Loucy (cell line): ENCODE data around the gene TSPAN9.

ENCODE experiments used
- H2AFZ ChIP-seq: fragments of 200-600 bp; sonication (generic); 2 replicates; pipeline ENCODE4 v1.6.0; 2016; ENCODE audit warnings: antibody characterized with exemption, mild to moderate bottlenecking, low read length, moderate library complexity
- H3F3A ChIP-seq: fragments of 200-600 bp; 2 replicates; pipeline ENCODE4 v1.6.0; 2016; ENCODE audit warnings: antibody characterized with exemption, low read depth, mild to moderate bottlenecking
- H3K27me3 ChIP-seq: fragments of 200-600 bp; sonication (generic); 2 replicates; pipeline ENCODE4 v1.6.1; 2014; ENCODE audit warnings: low read length, mild to moderate bottlenecking; ENCODE audit not compliant: insufficient read depth, poor library complexity, severe bottlenecking
- H3K36me3 ChIP-seq: fragments of 200-600 bp; sonication (generic); 2 replicates; pipeline ENCODE4 v1.6.1; 2016; ENCODE audit warnings: low read length; ENCODE audit not compliant: insufficient read depth
- H3K4me1 ChIP-seq: fragments of 200-600 bp; sonication (generic); 2 replicates; pipeline ENCODE4 v1.5.1; 2014; ENCODE audit warnings: low read length, mild to moderate bottlenecking; ENCODE audit not compliant: insufficient read depth, poor library complexity, severe bottlenecking
- H3K4me2 ChIP-seq: fragments of 200-600 bp; sonication (generic); 2 replicates; pipeline ENCODE4 v1.6.0; 2014; ENCODE audit warnings: antibody characterized with exemption, low read length, low read depth, mild to moderate bottlenecking; ENCODE audit not compliant: poor library complexity, severe bottlenecking
- H3K4me3 ChIP-seq: fragments of 200-600 bp; sonication (generic); 2 replicates; pipeline ENCODE4 v1.5.1; 2014; ENCODE audit warnings: low read length, mild to moderate bottlenecking, mixed read lengths; ENCODE audit not compliant: poor library complexity, severe bottlenecking
- H3K79me2 ChIP-seq: fragments of 200-600 bp; sonication (generic); 2 replicates; pipeline ENCODE4 v1.6.1; 2014; ENCODE audit warnings: low read length; ENCODE audit not compliant: insufficient read depth
- H3K9ac ChIP-seq: fragments of 200-600 bp; sonication (generic); 2 replicates; pipeline ENCODE4 v1.6.0; 2014; ENCODE audit warnings: mild to moderate bottlenecking, low read depth, low read length, moderate library complexity; ENCODE audit not compliant: poor library complexity, severe bottlenecking
- H3K9me2 ChIP-seq: fragments of 200-600 bp; sonication (generic); replicated peaks from 2 replicates; pipeline ENCODE4 v1.6.1; 2016; ENCODE audit warnings: low read depth, low read length, mixed read lengths
- H3K9me3 ChIP-seq: fragments of 200-600 bp; sonication (generic); 2 replicates; pipeline ENCODE4 v1.6.1; 2014; ENCODE audit warnings: mild to moderate bottlenecking, antibody characterized with exemption, low read length, low read depth; ENCODE audit not compliant: insufficient read depth
- H4K20me1 ChIP-seq: fragments of 200-600 bp; sonication (generic); 2 replicates; pipeline ENCODE4 v1.6.0; 2014; ENCODE audit warnings: antibody characterized with exemption, low read length, mild to moderate bottlenecking; ENCODE audit not compliant: insufficient read depth, poor library complexity, severe bottlenecking
- CTCF ChIP-seq: fragments of 200-600 bp; sonication (generic); conservative IDR thresholded peaks from 2 replicates; pipeline ENCODE4 v1.5.1; 2014; ENCODE audit warnings: mild to moderate bottlenecking, antibody characterized with exemption, low read length
- EZH2phosphoT487 ChIP-seq: fragments of 200-600 bp; IDR thresholded peaks from 2 replicates; pipeline ENCODE4 v1.6.1; 2018; ENCODE audit warnings: antibody characterized with exemption, mild to moderate bottlenecking, moderate library complexity, borderline replicate concordance

The TSPAN9 gene

GRCh38 chr12:3249081-3249800 lies 172.1 kb downstream of the TSPAN9 start:
- no peaks in the 10 kb centered on the region for H4K20me1 ChIP-seq
- H3K4me3 ChIP-seq, result no peak overlapping the region
- H3K9ac ChIP-seq, result no peak overlapping the region
- H3K9me3 ChIP-seq, result no peaks in the 10 kb centered on the region
- no peaks in the 10 kb centered on the region for H3K79me2 ChIP-seq
- no peaks in the 10 kb centered on the region for H3K27me3 ChIP-seq
- TF ChIP-seq CTCF (no peak), EZH2phosphoT487 (no peak)
- H3K4me1 ChIP-seq, result peaks cover 5% of the 10 kb centered on the region
- no peaks in the 10 kb centered on the region for H3K36me3 ChIP-seq
- no peaks in the 10 kb centered on the region for H3F3A ChIP-seq
- no peak overlapping the region for H2AFZ ChIP-seq
- H3K4me2 ChIP-seq, result no peak overlapping the region
- H3K9me2 ChIP-seq, result no peaks in the 10 kb centered on the region

- Histone ChIP-seq H4K20me1 (no peaks in the 10 kb centered on the region), H3F3A (no peaks in the 10 kb centered on the region), H3K4me3 (no peak overlapping the region), H3K9ac (no peak overlapping the region), H3K9me3 (no peaks in the 10 kb centered on the region), H3K4me2 (no peak overlapping the region), H3K9me2 (no peaks in the 10 kb centered on the region), H3K4me1 (peaks cover 5% of the 10 kb centered on the region), H2AFZ (no peak overlapping the region), H3K36me3 (no peaks in the 10 kb centered on the region), H3K27me3 (no peaks in the 10 kb centered on the region), H3K79me2 (no peaks in the 10 kb centered on the region)
- TF ChIP-seq EZH2phosphoT487, result no peak
- no peak for TF ChIP-seq CTCF
These were observed 172.9 kb downstream of the TSPAN9 start for GRCh38 chr12:3250034-3250433.

GRCh38 chr12:3250576-3250975 lies 173.4 kb downstream of the TSPAN9 start:
- no peaks in the 10 kb centered on the region for H3K79me2 ChIP-seq
- H3K9ac ChIP-seq, result no peak overlapping the region
- no peak for TF ChIP-seq EZH2phosphoT487
- no peak for TF ChIP-seq CTCF
- H3K9me3 ChIP-seq, result no peaks in the 10 kb centered on the region
- H3K9me2 ChIP-seq, result no peaks in the 10 kb centered on the region
- peaks cover 5% of the 10 kb centered on the region for H3K4me1 ChIP-seq
- H3K27me3 ChIP-seq, result no peaks in the 10 kb centered on the region
- H3K36me3 ChIP-seq, result no peaks in the 10 kb centered on the region
- no peaks in the 10 kb centered on the region for H4K20me1 ChIP-seq
- no peak overlapping the region for H3K4me2 ChIP-seq
- H2AFZ ChIP-seq, result no peak overlapping the region
- no peaks in the 10 kb centered on the region for H3F3A ChIP-seq
- H3K4me3 ChIP-seq, result no peak overlapping the region
